Measurements from ENCODE around the gene KIAA0753. TPM values are rescaled to one million over a fixed set of nuclear protein-coding genes. Genes with fewer than 3 reads are reported as not detected.

KIAA0753 gene
- total and polyA plus RNA-seq, 2 of the 8 experiments (the other 6 are each of a cell fraction or from before 2014, with no cell fraction given) = 5.0 to 27.1 TPM

DNA sequence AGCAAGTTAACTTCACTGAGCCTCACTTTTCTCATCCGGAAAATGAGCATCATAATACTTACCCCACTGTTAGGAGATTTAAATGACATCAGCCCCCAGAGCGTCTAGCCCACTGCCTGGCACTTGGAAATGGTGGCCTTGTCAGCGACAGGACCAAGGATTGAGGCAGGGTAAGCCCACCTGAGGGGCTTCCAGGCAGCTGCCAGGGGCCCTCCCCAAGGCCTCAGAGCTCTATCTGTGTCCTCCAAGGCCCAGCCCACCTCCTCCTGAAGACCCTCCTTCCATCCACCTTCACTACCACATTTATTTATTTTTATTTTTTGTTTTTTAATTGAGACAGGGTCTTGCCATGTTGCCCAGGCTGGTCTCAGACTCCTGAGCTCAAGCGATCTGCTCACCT lies 97.9 kb downstream of the KIAA0753 start:
- ChIA-PET POLR2A (ENCODE audit: partially characterized antibody) (no interaction called here), CTCF (ENCODE audit: partially characterized antibody) (interaction anchor here (0.6 to 2.3 kb wide), 5 partner anchors 9 to 553 kb away, joined by 3 to 6 read pairs (median 4); no protein-coding TSS in a partner anchor)
- no peak overlapping the region for H3K18ac ChIP-seq (ENCODE audit: extremely low read depth, low read length)
- H3K79me1 ChIP-seq (ENCODE audit: low read depth, low read length) = no peaks in the 10 kb centered on the region; the same call in 1 of the 2 replicates
- no peaks in the 10 kb centered on the region for H4K20me1 ChIP-seq (replicated peaks in 1 of 2; ENCODE audit: control insufficient read depth in 1 of 2, insufficient read depth in 2 of 2, low read length in 2 of 2)
- no peak for FAIRE-seq
- H2AK5ac ChIP-seq (ENCODE audit: low read depth, low read length) = no peak overlapping the region
- H2BK5ac ChIP-seq (ENCODE audit: low read depth, low read length) = no peak overlapping the region
- H3K36me3 ChIP-seq (ENCODE audit: control insufficient read depth in 2 of 4, insufficient read depth in 4 of 4, low read length in 3 of 4) = no peaks in the 10 kb centered on the region
- no peak overlapping the region for H2BK12ac ChIP-seq (ENCODE audit: low read depth, low read length)
- H3K79me2 ChIP-seq (ENCODE audit: control insufficient read depth in 1 of 2, insufficient read depth in 2 of 2, low read length in 2 of 2) = no peaks in the 10 kb centered on the region
- H3K4ac ChIP-seq (replicated peaks; ENCODE audit: insufficient read length, low read depth, low read length) = no peak overlapping the region
- DNase-seq (ENCODE audit: low read depth in 1 of 2, low spot score in 2 of 2) = no peak
- TF ChIP-seq CBX8 (IDR thresholded peaks at IDR 0.05; ENCODE audit: borderline replicate concordance, low read depth, low read length) (no peak), SP2 (IDR thresholded peaks at IDR 0.05; ENCODE audit: low read length) (no peak), SIN3A (conservative IDR thresholded peaks at IDR 0.05 in 1 of 2, IDR thresholded peaks at IDR 0.05 in 1 of 2; ENCODE audit: low read depth in 1 of 2, low read length in 2 of 2) (no peak), CREB1 (IDR thresholded peaks at IDR 0.05) (no peak), RAD21 (IDR thresholded peaks at IDR 0.05 in 1 of 2, conservative IDR thresholded peaks at IDR 0.05 in 1 of 2; ENCODE audit: low read depth in 2 of 2, low read length in 2 of 2) (no peak), GTF2F1 (IDR thresholded peaks at IDR 0.05; ENCODE audit: borderline replicate concordance, low read depth, low read length) (no peak), TAF1 (IDR thresholded peaks at IDR 0.05; ENCODE audit: low read depth, low read length) (no peak), EZH2 (IDR thresholded peaks at IDR 0.05; ENCODE audit: low read depth, low read length, severe bottlenecking) (no peak), TEAD4 (IDR thresholded peaks at IDR 0.05; ENCODE audit: low read depth, low read length) (no peak), KDM5A (IDR thresholded peaks at IDR 0.05; ENCODE audit: low read length) (no peak)
- H3K9ac ChIP-seq (replicated peaks in 1 of 4; ENCODE audit: extremely low read depth in 1 of 4, low read depth in 3 of 4, low read length in 3 of 4) = no peak overlapping the region
- H3K9me3 ChIP-seq (ENCODE audit: insufficient read depth in 2 of 2, low read depth in 1 of 2, low read length in 1 of 2) = peaks cover 0 to 8% of the 10 kb centered on the region in 2 experiments; a peak in 1 of 4 replicates
- H3K23ac ChIP-seq (ENCODE audit: insufficient read length) = no peak overlapping the region
- H2BK120ac ChIP-seq (replicated peaks; ENCODE audit: low read depth, low read length) = no peak overlapping the region
- no peak overlapping the region for H2AFZ ChIP-seq (ENCODE audit: low read length)
- H3K23me2 ChIP-seq (ENCODE audit: low read depth, low read length) = no peaks in the 10 kb centered on the region; the same call in 1 of the 2 replicates
- H3K56ac ChIP-seq (replicated peaks; ENCODE audit: insufficient read length, low read depth, low read length) = no peak overlapping the region
- H3K27ac ChIP-seq (ENCODE audit: low read depth, low read length) = no peak overlapping the region
- H3K4me1 ChIP-seq (replicated peaks in 1 of 4; ENCODE audit: control insufficient read depth in 3 of 4, insufficient read depth in 4 of 4, low read length in 3 of 4) = peaks cover 0 to 9% (median 3%) of the 10 kb centered on the region in 4 experiments; a peak in 6 of 7 replicates
- no peak overlapping the region for H2BK15ac ChIP-seq (ENCODE audit: low read length)
- no peak overlapping the region for H2BK20ac ChIP-seq (ENCODE audit: low read length)
- H4K8ac ChIP-seq (ENCODE audit: extremely low read depth, insufficient read depth, low read length) = no peak overlapping the region
- no peak overlapping the region for H3K4me3 ChIP-seq (ENCODE audit: extremely low read depth in 1 of 4, insufficient read depth in 2 of 4, low read depth in 3 of 4, low read length in 4 of 4)
- H4K5ac ChIP-seq (ENCODE audit: insufficient read length, low read depth, low read length) = no peak overlapping the region
- H3K27me3 ChIP-seq (replicated peaks in 1 of 4; ENCODE audit: control insufficient read depth in 3 of 4, extremely low read depth in 1 of 4, insufficient read depth in 3 of 4, low read length in 3 of 4) = 0 out of 7 replicates have a peak, but pooled peaks cover 0 to 4% (median 0%) of the 10 kb centered on the region in 4 experiments
- H3K14ac ChIP-seq (ENCODE audit: insufficient read length) = no peak overlapping the region
- H4K91ac ChIP-seq (replicated peaks; ENCODE audit: insufficient read length, low read length) = no peak overlapping the region
- 92% methylated on average over 4 of the region's 4 CpGs; no CpG with 5 or more reads in 1 of the 2 experiments for WGBS, 2 experiments (ENCODE audit: extremely low coverage in 1 of 2, insufficient coverage in 1 of 2, insufficient read length in 1 of 2, insufficient replicate concordance in 2 of 2, low coverage in 1 of 2, low lambda C conversion rate in 2 of 2, missing lambda C conversion rate in 1 of 2)
- H3K4me2 ChIP-seq (ENCODE audit: insufficient read depth in 1 of 2, low read depth in 2 of 2, low read length in 2 of 2) = no peak overlapping the region
